A673 (cell line): Measurements from ENCODE around the gene ANK3.

Experiments used
- EZH2 ChIP-seq: fragments of 200-600 bp; sonication (generic); IDR thresholded peaks from 2 replicates; pipeline ENCODE4 v1.6.1; 2017; ENCODE audit warnings: borderline replicate concordance, low read depth, mild to moderate bottlenecking, mixed read lengths, antibody characterized with exemption, low read length; ENCODE audit not compliant: poor library complexity, severe bottlenecking
- TF ChIP-seq, protein P1 (sequence below): fragments of 300-800, 200-600 bp; sonication (generic); conservative IDR thresholded peaks from 2 replicates; pipeline ENCODE4 v1.5.1; 2017; ENCODE audit warnings: low read depth, mild to moderate bottlenecking, antibody characterized with exemption, low read length, moderate library complexity, mixed read lengths

DNA sequence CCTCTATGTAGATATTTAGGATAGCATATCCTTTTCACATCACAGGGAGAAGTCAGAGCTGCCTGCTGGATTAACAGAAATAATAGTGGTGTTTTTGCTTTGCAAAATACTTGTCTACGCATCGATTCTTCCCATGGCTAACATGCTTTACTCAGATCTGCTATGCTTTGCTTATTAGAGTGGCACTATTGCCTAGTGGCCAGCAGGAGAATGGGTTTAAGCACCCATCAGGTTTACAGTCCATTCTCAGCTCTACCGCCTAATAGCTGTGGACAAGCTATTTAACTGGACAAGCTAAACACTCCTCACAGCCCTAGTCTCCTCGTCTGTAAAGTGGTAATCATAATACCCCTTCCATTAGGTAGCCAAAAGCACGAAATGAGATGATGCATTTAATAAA is 265.1 kb downstream of the ANK3 start:
- TF ChIP-seq, protein P1, sequence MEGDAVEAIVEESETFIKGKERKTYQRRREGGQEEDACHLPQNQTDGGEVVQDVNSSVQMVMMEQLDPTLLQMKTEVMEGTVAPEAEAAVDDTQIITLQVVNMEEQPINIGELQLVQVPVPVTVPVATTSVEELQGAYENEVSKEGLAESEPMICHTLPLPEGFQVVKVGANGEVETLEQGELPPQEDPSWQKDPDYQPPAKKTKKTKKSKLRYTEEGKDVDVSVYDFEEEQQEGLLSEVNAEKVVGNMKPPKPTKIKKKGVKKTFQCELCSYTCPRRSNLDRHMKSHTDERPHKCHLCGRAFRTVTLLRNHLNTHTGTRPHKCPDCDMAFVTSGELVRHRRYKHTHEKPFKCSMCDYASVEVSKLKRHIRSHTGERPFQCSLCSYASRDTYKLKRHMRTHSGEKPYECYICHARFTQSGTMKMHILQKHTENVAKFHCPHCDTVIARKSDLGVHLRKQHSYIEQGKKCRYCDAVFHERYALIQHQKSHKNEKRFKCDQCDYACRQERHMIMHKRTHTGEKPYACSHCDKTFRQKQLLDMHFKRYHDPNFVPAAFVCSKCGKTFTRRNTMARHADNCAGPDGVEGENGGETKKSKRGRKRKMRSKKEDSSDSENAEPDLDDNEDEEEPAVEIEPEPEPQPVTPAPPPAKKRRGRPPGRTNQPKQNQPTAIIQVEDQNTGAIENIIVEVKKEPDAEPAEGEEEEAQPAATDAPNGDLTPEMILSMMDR = no peak
- no peak for TF ChIP-seq EZH2
